ENCODE measurements around the gene MSX1. TPM values are rescaled to one million over a fixed set of nuclear protein-coding genes. Genes with fewer than 3 reads are reported as not detected.

MSX1 gene
- total RNA-seq, 1 experiment from 2014 or later, result not detected

- Histone ChIP-seq H3K27ac (ENCODE audit: insufficient read length, low read depth, low read length) (no peak overlapping the region), H3K9me3 (ENCODE audit: control insufficient read depth, low read depth, low read length) (no peaks in the 10 kb centered on the region), H3K4me2 (ENCODE audit: insufficient read depth, insufficient read length, low read length) (no peak overlapping the region), H2BK5ac (ENCODE audit: insufficient read length, low read length) (no peak overlapping the region), H3K23ac (ENCODE audit: insufficient read length, low read depth, low read length) (no peak overlapping the region), H3K27me3 (ENCODE audit: insufficient read depth, low read length) (peaks cover 2% of the 10 kb centered on the region; the same call in 1 of the 2 replicates), H3K23me2 (ENCODE audit: insufficient read length, low read depth, low read length, poor library complexity, severe bottlenecking) (no peaks in the 10 kb centered on the region), H4K20me1 (ENCODE audit: control insufficient read depth, insufficient read depth, insufficient read length) (no peaks in the 10 kb centered on the region), H4K5ac (ENCODE audit: insufficient read length, low read depth, low read length) (no peak overlapping the region), H3K56ac (ENCODE audit: insufficient read length, low read depth, low read length) (no peak overlapping the region), H3K14ac (ENCODE audit: insufficient read depth, low read length) (no peak overlapping the region), H3T11ph (ENCODE audit: low read length) (no peak overlapping the region), H2AFZ (ENCODE audit: low read length) (no peak overlapping the region), H4K8ac (replicated peaks; ENCODE audit: insufficient read length, low read depth, low read length) (no peak overlapping the region), H3K79me2 (ENCODE audit: insufficient read depth, low read length) (no peaks in the 10 kb centered on the region), H3K4ac (ENCODE audit: low read depth, low read length) (no peak overlapping the region), H3K4me1 (ENCODE audit: insufficient read depth, low read length) (no peaks in the 10 kb centered on the region), H3K9ac (ENCODE audit: extremely low read depth, insufficient read length, low read length) (no peak overlapping the region), H4K91ac (ENCODE audit: insufficient read length, low read depth, low read length) (no peak overlapping the region), H2BK12ac (ENCODE audit: insufficient read length, low read depth, low read length) (no peak overlapping the region), H3K79me1 (ENCODE audit: insufficient read depth, low read depth, low read length, poor library complexity, severe bottlenecking) (no peaks in the 10 kb centered on the region), H2AK5ac (ENCODE audit: insufficient read length, low read length) (no peak overlapping the region), H2BK20ac (ENCODE audit: low read depth, low read length, poor library complexity, severe bottlenecking) (no peak overlapping the region), H3K18ac (ENCODE audit: insufficient read length, low read depth, low read length) (no peak overlapping the region), H2BK15ac (ENCODE audit: low read depth, low read length) (no peak overlapping the region), H2BK120ac (ENCODE audit: low read depth, low read length, poor library complexity, severe bottlenecking) (no peak overlapping the region)
- Mint-ChIP-seq H3K4me3 (no peak overlapping the region), H3K36me3 (ENCODE audit: insufficient read depth in 1 of 3, low read depth in 3 of 3) (peaks cover 0 to 1% (median 0%) of the 10 kb centered on the region in 3 experiments; a peak in 2 of 7 replicates), H3K27me3 (ENCODE audit: low read depth) (peaks cover 99% of the 10 kb centered on the region), H3K9me3 (no peaks in the 10 kb centered on the region; a peak in 1 of 5 replicates), H3K4me1 (peaks cover 0 to 8% of the 10 kb centered on the region in 2 experiments; a peak in 3 of 4 replicates), H3K27ac (no peak overlapping the region)
- DNase-seq, result no peak
- no CpG with 5 or more reads among the region's 16 CpGs for WGBS (ENCODE audit: extremely low coverage, insufficient read length, low lambda C conversion rate)
- no peak for TF ChIP-seq CTCF (conservative IDR thresholded peaks at IDR 0.05)
Observed at GRCh38 chr4:4843635-4844291, 15.7 kb upstream of the MSX1 start.

All from H9 (cell line).